HG03175 (cell line): Measurements from ENCODE around the gene VASN.

ENCODE experiments used
- ATAC-seq: cut with Tn5 transposase; IDR thresholded peaks from one replicate; pipeline ENCODE4 v1.9.1; 2021; ENCODE audit warnings: mild to moderate bottlenecking, moderate library complexity; ENCODE audit not compliant: unreplicated experiment

The VASN gene

GRCh38 chr16:4401094-4401501 is 29.4 kb downstream of the VASN start:
- ATAC-seq, result no peak

- ATAC-seq, result no peak
These were observed 29.9 kb downstream of the VASN start for GRCh38 chr16:4401510-4401909.

DNA sequence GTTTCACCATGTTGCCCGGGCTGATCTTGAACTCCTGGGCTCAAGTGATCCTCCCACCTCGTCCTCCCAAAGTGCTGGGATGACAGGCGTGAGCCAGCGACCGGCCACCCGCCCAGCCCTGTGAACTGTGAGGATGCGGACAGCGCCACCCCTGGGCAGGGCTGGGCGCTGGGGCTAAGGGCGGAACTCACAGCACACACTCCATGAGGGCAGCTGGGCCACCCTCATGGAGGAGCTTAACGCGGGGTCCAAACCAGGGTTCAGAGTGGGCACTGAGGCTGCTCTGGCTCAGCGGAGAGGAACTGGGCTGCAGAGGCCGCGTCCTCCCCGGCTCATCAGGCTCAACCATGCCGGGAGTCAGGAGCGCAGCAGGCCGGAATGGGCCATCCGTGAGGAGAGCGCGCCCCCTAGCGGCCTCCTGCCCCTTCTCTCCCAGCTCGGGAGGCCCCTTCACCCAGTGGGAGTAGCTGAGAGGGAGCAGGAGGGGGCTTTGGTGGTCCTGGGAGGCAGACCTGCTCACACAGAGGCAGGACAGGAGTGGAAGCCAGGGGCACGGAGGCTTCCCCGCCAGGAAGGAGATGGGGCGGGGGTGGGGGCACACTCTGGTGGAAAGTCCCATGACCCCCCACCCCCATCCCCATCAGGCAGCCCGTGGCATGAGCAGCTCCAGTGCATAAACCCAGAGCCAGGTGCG is 30.9 kb downstream of the VASN start:
- no peak for ATAC-seq

GRCh38 chr16:4403133-4403949 is 31.7 kb downstream of the VASN start:
- no peak for ATAC-seq

DNA sequence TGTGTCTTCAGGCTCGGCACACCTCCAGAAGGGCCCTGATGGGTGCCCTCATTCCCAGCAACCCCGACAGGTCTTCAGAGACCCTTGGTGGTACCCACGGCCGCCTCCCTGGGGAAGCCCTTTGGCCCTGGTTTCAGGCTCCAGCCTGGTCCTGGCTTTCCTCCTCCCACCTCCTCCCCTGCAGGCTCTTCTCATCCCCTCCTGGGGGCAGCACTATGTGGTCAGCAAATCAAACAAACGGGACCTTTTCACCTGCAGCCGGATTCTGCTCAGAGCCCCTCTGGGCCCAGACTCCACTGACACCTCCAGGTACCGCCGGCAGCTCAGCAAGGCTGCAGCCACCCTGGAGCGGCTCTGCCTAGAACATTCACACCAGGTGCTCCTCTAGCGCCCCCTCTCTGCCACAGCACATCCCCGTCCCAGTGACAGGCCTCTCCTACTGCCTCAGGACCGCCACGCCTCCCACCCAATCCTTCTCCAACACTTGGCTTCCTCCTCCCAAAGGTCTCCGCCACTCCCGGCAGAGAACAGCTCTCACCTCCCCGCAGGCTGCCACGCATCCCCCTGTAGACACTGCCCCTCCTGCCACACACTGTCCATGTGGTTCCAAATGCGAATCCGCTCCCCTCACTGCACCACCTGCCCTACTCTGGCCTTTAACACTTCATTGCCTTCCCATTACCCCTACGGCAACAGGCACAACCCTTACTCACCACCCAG is 32.8 kb downstream of the VASN start:
- no peak for ATAC-seq

DNA sequence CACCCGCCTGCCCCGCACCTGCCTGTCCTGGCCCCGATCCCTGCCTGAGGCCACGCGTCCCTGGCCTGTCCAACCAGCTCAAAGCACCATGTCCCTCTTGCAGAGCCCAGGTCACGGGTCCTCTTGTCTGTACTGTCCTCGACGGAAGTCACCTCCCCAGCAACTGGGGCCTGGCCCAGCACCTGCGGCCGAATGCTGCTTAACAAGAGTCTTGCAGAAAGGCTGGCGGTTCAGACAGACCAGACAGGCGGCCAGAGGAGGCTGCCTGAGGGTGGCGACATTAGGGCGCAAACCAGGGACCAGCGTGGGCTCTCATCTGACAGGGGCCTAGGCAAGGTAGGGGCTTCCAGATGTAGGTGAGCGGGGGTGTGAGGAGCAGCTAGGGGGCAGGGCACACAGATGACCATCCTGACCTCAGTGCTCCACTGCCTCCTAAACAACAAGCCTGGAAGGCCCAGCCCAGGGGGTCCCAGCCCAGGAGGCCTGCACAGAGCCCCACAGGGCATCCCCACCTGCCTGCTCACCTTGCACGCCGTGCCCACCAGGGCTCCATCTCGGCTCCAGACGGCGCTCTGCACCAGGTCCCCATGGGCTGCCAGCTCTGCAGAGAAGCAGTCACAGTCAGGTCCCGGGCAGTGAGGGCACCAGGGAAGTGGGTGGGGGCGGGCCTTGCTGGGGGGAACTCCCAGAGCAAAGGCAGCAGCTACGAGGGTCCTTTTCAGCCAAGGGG is 33.5 kb downstream of the VASN start:
- ATAC-seq, result no peak

GRCh38 chr16:4407543-4408322 is 36.1 kb downstream of the VASN start:
- ATAC-seq, result no peak

DNA sequence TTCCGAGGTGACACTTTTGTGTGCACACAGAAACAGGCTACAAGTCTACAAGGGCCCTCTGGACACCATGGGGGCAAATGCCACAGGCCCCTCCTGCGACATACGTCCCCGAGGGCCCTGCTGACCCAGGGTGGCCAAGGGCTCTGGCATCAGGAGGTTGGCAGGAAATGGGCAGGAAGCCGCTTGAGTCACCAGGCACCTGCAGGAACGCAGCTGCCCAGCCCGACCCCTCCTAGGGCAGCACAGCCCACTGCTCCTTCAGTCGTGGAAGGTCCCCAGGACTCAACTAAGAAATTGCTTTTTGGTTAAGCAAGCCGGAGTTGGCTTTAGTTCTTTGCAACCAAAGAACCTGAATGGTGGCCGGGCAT is 36.7 kb downstream of the VASN start:
- ATAC-seq, result no peak

DNA sequence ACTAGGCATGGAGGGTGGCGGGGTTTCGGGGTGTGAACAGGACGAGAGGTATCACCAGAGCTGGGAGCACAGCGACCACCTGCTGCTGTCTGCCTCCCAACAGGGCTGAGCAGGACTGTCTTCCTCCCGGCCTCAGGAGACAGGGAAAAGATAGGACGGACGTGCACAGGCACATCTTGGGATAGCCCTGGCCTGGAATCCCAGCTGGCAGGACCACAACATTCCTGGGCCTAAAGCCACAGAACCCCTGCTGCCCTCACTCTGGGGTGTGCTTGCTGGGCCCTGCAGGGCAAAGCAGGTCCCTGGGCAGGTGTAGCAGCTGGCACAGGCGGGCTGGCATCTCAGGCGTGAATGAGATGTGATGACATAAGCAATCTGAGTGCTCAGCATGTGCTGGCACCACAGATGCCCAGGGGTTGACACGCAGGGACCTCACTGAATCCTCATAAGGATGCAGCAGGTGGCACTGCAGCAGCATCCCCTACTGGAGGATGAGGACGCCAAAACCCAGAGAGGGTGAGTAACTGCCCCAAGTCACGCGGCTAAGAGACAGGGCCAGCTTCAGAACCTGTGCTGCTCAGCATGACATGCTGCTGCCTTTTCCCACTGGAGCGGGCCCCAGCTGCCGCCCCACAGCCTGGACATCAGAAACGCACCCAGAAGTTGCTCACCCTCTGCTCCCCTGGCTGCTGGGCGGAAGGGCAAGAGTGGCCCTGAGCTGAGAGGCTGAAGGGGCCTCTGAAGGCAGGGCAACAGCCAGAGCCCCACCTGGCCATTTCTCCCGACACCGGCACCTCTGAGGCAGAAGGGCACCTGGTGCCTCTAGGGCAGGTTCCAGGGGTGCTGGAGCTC is 37.7 kb downstream of the VASN start:
- no peak for ATAC-seq

DNA sequence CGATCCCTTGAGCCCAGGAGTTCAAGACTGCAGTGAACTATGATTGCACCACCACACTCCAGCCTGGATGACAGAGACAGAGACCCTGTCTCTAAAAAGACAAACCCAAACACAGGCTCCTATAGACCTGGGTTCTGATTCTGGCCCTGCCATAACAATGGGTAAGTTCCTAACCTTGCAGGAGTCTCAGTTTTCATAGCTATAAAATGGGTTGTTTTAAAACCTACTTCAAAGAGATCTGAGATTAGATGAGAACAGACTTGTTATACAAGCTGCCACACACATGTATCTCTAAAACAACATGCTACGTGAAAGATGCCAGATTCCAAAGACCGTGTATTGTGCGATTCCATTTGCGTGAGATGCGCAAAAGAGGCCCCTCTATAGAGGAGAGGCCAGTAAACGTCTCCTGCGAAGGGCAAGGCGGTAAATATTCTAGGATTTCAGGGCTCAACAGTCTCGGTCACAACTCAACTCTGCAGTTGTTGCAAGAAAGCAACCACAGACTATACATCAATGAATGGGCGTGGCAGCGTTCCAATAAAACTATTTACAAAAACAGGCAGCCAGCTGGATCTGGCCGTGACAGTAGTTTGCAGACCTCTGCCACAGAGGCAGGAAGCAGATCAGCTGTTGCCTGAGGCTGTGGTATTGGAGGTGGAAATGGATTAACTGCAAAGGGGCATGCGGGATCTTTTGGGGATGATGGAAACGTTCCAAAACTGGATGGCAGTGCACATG is 38.9 kb downstream of the VASN start:
- no peak for ATAC-seq

GRCh38 chr16:4411684-4412083 is 40.0 kb downstream of the VASN start:
- ATAC-seq, result no peak

DNA sequence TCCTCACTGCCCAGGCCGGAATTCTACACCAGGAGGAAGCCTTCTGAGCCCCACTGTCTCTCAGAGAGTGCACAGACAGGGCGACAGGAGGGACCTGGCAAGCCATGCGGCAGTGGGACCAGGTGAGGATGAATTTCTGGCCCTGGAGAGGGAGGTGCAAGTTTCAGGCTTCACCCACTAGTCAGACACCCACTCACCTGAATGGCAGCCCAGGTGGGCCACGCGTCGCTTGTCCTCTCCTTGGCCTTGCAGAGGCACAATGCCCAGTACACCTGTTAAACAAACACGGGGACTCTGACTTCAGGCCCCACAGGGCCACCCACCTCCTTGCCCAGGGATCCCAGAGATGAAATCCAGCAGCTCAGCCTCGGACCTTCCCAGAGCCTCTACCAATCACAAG is 40.5 kb downstream of the VASN start:
- no peak for ATAC-seq

DNA sequence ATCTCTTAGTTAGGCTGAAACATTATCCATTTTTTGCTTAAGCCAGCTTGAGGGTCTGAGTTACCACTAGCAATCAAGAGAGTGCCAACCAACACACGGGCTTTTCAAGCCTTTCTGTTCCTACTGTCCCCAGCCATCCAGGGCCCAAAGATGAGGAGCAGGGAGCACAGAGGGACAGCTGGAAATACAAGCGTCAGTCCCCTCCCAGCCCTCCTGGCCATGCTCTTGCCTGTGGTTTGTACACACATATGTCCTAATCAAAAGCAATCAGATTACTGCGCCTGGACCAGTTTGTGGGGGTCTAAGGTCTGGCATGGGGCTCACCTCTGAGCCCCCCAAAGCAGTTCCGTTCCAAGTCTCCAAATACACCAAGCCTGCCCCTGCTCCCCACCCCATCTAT is 41.2 kb downstream of the VASN start:
- no peak for ATAC-seq

GRCh38 chr16:4414187-4414917 is 42.7 kb downstream of the VASN start:
- ATAC-seq, result peak; percentile 57

DNA sequence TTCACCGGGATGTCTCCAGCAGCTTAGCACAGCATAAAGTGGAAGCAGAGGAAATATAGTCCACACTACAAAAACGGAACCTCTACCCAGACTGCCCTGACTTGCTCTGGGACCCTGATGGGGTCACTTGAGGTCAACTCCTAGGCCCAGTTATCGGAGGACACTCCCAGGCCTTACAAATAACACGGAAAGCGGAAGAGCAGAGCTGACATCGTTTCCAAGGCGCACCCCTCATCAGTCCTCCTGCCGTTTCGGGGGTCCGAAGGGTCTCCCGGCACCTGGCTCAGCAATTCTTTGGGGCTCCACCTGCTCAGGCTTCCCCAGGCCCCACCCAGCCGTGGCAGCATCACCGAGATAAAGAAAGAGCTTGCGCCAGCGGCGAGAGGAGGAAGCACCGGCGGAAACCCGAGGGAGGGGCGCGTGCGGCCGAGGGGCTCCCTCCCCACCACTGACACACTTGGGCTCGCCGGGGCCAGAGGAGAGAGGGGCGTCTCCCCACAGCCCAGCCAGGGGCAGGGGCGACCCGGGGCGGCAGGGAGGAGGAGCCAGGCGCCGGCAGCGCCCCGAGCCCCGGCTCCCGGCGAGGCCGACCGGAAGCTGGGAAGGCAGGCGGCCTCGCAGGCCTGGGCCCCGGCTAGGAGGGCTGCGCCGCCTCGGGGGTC is 44.0 kb downstream of the VASN start:
- no peak for ATAC-seq

DNA sequence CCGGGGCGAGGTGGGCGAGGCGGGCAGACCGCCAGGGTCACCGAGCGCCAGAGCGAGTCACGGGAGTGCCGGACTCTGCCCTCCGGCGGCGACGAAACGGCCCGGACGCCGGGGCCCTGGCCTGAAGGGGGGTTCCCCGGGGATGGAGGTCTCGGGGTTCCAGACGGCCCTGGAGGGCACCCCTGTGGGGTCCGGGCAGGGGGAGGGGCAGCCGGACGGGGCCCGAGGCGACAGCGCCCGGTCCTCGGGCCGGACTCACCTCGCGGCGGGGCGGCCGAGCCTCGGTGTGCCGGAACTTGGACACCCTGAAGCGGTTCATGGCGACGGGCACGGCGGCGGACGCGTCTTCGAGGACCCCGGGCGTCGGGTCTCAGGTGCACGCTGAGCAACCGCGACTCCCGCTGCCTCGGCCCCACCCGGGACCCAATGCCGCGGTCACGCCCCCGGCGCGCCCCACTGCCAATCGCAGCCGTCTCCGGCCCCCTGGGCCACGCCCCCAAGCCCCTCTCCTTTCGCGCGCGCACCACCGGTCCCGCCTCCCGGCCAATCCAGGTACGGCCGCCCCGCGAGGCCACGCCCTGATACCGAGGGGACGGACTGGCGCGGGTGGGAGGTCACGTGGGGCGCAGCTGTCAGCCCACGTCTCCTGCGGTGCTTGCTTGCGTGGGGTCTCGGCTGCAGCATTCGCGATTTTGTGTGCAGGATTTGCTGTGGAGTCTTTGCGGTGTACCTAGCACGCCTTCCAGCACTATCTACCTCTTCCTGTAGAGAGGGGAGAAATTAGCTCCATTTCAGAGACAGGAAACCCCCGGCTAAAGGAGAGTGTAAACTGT is 44.8 kb downstream of the VASN start, which contains the start of gene CORO7:
Gene CORO7 (minus strand): TSS at position 397 of the 833 bp plus-strand sequence. CDS start 78 bp downstream, at position 319.
- peak; percentile 65 for ATAC-seq
